ENCODE results near the gene AKNA.

DNA sequence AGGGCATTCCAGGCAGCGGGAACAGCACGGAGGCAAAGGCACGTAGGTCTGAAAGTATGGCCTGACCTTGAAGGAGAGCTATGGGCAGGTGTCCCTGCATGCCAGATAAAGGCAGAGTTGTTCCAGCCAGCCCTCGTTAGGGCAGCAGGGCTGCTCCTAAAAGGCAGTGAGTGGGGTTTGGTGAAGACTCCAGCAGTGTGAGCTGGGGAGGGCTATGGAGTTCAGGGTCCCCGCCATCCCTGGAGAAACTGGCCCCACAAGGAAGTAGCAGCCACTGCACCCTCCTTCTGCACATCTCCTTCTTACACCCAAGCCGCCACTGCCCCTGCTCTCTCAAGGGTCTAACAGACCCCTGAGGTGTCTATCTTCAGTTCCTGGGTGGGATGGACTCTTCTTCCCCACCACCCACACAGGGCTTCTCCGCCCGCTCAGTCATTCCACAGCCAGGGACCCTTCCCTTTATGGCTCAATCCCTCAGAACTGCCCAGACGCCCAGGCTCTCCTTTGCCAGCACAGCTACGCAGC lies 1.4 kb downstream of the AKNA start:
- TF ChIP-seq, protein P1, sequence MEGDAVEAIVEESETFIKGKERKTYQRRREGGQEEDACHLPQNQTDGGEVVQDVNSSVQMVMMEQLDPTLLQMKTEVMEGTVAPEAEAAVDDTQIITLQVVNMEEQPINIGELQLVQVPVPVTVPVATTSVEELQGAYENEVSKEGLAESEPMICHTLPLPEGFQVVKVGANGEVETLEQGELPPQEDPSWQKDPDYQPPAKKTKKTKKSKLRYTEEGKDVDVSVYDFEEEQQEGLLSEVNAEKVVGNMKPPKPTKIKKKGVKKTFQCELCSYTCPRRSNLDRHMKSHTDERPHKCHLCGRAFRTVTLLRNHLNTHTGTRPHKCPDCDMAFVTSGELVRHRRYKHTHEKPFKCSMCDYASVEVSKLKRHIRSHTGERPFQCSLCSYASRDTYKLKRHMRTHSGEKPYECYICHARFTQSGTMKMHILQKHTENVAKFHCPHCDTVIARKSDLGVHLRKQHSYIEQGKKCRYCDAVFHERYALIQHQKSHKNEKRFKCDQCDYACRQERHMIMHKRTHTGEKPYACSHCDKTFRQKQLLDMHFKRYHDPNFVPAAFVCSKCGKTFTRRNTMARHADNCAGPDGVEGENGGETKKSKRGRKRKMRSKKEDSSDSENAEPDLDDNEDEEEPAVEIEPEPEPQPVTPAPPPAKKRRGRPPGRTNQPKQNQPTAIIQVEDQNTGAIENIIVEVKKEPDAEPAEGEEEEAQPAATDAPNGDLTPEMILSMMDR (IDR thresholded peaks at IDR 0.05; ENCODE audit: insufficient read depth, low read depth, low read length), result no peak
- no peak for TF ChIP-seq EZH2 (IDR thresholded peaks at IDR 0.05; ENCODE audit: insufficient read depth, low read length)
